Measurements from ENCODE around the gene VPS37B.

DNA sequence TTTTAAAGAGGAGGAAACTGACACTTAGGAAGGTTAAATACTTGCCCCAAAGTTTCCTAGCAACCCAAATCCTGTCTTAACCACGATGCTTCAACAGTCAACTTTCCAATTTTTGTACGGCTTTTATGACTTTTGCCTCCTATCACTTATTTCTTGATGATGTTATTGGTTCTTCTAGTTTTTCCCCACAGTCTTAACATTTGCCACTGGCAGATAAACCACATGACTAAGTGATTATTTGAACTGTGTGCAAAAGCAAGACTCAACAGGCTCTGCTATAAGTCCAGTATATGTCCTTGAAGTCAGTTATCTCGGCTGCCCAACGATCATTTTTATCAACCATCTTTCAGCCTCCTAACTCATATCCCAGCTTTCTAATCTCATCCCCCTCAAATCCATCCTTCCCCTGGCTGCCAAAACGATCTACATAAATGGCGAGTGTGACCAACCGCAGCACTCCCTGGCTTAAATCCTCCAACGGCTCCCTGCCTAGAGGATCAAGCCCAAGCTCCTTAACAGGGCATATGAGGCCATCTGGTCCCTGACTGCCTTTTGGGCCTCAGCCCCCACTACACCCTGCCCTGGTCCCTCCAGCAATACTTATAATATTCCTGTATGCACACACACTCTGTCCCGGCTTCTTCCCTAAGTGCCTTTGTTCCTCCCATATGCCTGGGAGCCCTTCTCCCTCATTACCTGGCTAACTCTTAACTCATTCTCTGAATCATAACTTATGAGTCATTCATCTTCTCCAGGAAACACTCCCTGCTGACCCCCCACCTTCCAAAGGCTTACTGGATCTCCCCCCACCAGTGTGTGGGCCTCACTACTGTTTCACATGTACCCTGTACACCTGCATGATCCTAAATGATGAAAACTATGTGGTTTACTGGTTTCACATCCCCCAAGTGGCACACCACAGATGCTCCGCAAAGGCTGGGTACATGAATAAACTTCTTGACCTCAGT is 8.8 kb downstream of the VPS37B start:
- TF ChIP-seq, protein P1, sequence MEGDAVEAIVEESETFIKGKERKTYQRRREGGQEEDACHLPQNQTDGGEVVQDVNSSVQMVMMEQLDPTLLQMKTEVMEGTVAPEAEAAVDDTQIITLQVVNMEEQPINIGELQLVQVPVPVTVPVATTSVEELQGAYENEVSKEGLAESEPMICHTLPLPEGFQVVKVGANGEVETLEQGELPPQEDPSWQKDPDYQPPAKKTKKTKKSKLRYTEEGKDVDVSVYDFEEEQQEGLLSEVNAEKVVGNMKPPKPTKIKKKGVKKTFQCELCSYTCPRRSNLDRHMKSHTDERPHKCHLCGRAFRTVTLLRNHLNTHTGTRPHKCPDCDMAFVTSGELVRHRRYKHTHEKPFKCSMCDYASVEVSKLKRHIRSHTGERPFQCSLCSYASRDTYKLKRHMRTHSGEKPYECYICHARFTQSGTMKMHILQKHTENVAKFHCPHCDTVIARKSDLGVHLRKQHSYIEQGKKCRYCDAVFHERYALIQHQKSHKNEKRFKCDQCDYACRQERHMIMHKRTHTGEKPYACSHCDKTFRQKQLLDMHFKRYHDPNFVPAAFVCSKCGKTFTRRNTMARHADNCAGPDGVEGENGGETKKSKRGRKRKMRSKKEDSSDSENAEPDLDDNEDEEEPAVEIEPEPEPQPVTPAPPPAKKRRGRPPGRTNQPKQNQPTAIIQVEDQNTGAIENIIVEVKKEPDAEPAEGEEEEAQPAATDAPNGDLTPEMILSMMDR (IDR thresholded peaks at IDR 0.05) = no peak
- TF ChIP-seq POLR2A (IDR thresholded peaks at IDR 0.05) = no peak
